ENCODE measurements around the gene MAGEB16. TPM values are rescaled to one million over a fixed set of nuclear protein-coding genes. Genes with fewer than 3 reads are reported as not detected.

MAGEB16 gene
- total RNA-seq, 1 experiment from 2014 or later, result not detected

DNA sequence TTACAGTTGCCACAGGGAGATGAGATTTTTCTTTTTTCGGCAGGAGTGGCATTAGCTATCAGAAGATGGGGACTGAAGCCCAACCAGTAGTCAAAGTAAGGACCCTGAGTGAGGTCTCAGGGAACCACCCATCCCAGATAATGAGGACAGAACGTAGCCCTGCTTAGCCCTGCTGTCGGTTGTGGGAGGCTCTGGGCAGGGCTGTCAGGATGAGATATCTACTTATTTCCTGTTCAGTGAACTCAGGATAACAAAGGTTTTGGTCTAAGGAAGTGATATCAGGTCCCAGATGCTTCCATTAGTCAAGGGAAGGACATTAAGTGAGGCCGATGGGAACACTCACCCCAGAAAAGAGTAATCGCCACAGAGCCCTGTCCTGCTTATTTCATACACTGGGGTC, 2.3 kb downstream of the MAGEB16 start:
- ChIA-PET POLR2A (no interaction called here), RAD21 (ENCODE audit: low non-redundant PET in 1 of 2, low total read pairs in 2 of 2, uncharacterized antibody in 2 of 2, unreplicated experiment in 2 of 2) (no interaction called here), CTCF (no interaction called here)
- no peaks in the 10 kb centered on the region for H3K9me3 ChIP-seq (ENCODE audit: control insufficient read depth in 1 of 2, insufficient read depth in 1 of 2, low read depth in 1 of 2, low read length in 2 of 2)
- no peak overlapping the region for H3K4me3 ChIP-seq (replicated peaks in 1 of 2; ENCODE audit: low read depth in 1 of 2, low read length in 2 of 2)
- TF ChIP-seq MAX (IDR thresholded peaks at IDR 0.05), result no peak
- no peak for TF ChIP-seq ELF1 (IDR thresholded peaks at IDR 0.05; ENCODE audit: borderline replicate concordance, low read depth)
- TF ChIP-seq SRF (IDR thresholded peaks at IDR 0.05; ENCODE audit: low read depth), result no peak
- TF ChIP-seq ZFX (IDR thresholded peaks at IDR 0.05), result no peak
- intact Hi-C loops (cut with micrococcal nuclease), result no loop called here
- no peaks in the 10 kb centered on the region for H3K4me1 ChIP-seq (ENCODE audit: control insufficient read depth in 1 of 2, insufficient read depth in 2 of 2, low read length in 2 of 2)
- no peaks in the 10 kb centered on the region for H3K27me3 ChIP-seq (ENCODE audit: insufficient read depth, low read length)
- no peak overlapping the region for H2AFZ ChIP-seq (ENCODE audit: low read depth, low read length, poor library complexity, severe bottlenecking)
- BruUV-seq (replicated peaks), result no TSS peak
- no peaks in the 10 kb centered on the region for H3K36me3 ChIP-seq (ENCODE audit: control insufficient read depth in 1 of 2, insufficient read depth in 2 of 2, low read length in 2 of 2)
- DNase-seq (ENCODE audit: low read depth, low spot score) (no peak), ATAC-seq (no peak)
- H3K9ac ChIP-seq (ENCODE audit: low read length), result no peak overlapping the region
- H3K79me2 ChIP-seq (ENCODE audit: insufficient read depth, low read length), result no peaks in the 10 kb centered on the region
- no peaks in the 10 kb centered on the region for H3K9me2 ChIP-seq (ENCODE audit: insufficient read depth)
- H4K20me1 ChIP-seq (ENCODE audit: insufficient read depth), result no peaks in the 10 kb centered on the region
- no peak overlapping the region for H3K27ac ChIP-seq (ENCODE audit: low read depth, low read length)
- H3K4me2 ChIP-seq (ENCODE audit: low read length), result no peak overlapping the region

- Histone ChIP-seq H3K9ac (ENCODE audit: low read length) (no peak overlapping the region), H3K36me3 (ENCODE audit: control insufficient read depth in 1 of 2, insufficient read depth in 2 of 2, low read length in 2 of 2) (no peaks in the 10 kb centered on the region), H3K27me3 (ENCODE audit: insufficient read depth, low read length) (no peaks in the 10 kb centered on the region), H2AFZ (ENCODE audit: low read depth, low read length, poor library complexity, severe bottlenecking) (no peak overlapping the region), H3K79me2 (ENCODE audit: insufficient read depth, low read length) (no peaks in the 10 kb centered on the region), H3K9me2 (ENCODE audit: insufficient read depth) (no peaks in the 10 kb centered on the region), H3K27ac (ENCODE audit: low read depth, low read length) (no peak overlapping the region), H3K4me3 (replicated peaks in 1 of 2; ENCODE audit: low read depth in 1 of 2, low read length in 2 of 2) (no peak overlapping the region), H3K4me2 (ENCODE audit: low read length) (no peak overlapping the region), H4K20me1 (ENCODE audit: insufficient read depth) (no peaks in the 10 kb centered on the region), H3K9me3 (ENCODE audit: control insufficient read depth in 1 of 2, insufficient read depth in 1 of 2, low read depth in 1 of 2, low read length in 2 of 2) (no peaks in the 10 kb centered on the region), H3K4me1 (ENCODE audit: control insufficient read depth in 1 of 2, insufficient read depth in 2 of 2, low read length in 2 of 2) (no peaks in the 10 kb centered on the region)
- ChIA-PET RAD21 (ENCODE audit: low non-redundant PET in 1 of 2, low total read pairs in 2 of 2, uncharacterized antibody in 2 of 2, unreplicated experiment in 2 of 2) (no interaction called here), CTCF (no interaction called here), POLR2A (no interaction called here)
- intact Hi-C loops (cut with micrococcal nuclease), result no loop called here
- BruUV-seq (replicated peaks), result no TSS peak
- DNase-seq (ENCODE audit: low read depth, low spot score), result no peak
- TF ChIP-seq TCF7L2 (IDR thresholded peaks at IDR 0.05; ENCODE audit: borderline replicate concordance, extremely low read depth, insufficient read depth, insufficient read length), result no peak
- no peak for TF ChIP-seq SP1 (IDR thresholded peaks at IDR 0.05; ENCODE audit: low read depth)
- no peak for TF ChIP-seq CEBPB (IDR thresholded peaks at IDR 0.05; ENCODE audit: low read depth)
- no peak for TF ChIP-seq YY1 (IDR thresholded peaks at IDR 0.05; ENCODE audit: extremely low read depth, insufficient replicate concordance, low read depth, low read length)
- TF ChIP-seq EZH2 (IDR thresholded peaks at IDR 0.05), result no peak
- no peak for TF ChIP-seq ZFX (IDR thresholded peaks at IDR 0.05)
- TF ChIP-seq SIN3A (IDR thresholded peaks at IDR 0.05; ENCODE audit: low read depth), result no peak
- TF ChIP-seq POLR2A (IDR thresholded peaks at IDR 0.05; ENCODE audit: borderline replicate concordance, extremely low read depth, insufficient read depth, insufficient read length), result no peak
- no peak for TF ChIP-seq ZNF274 (IDR thresholded peaks at IDR 0.05; ENCODE audit: low read depth, low read length)
- no peak for TF ChIP-seq CBX3 (IDR thresholded peaks at IDR 0.05; ENCODE audit: low read depth)
- TF ChIP-seq FOSL1 (IDR thresholded peaks at IDR 0.05; ENCODE audit: low read depth), result no peak
- no peak for TF ChIP-seq RAD21 (IDR thresholded peaks at IDR 0.05; ENCODE audit: low read depth)
- no peak for ATAC-seq
Observed at GRCh38 chrX:35809781-35810180, 11.6 kb downstream of the MAGEB16 start.

Data from HCT116 (cell line).